ENCODE results near the gene DLK2.
"Not testable (repeated sequence)": the region's sequence is repeated elsewhere in the genome, so short reads cannot be mapped to it uniquely, and the experiment has no call there.

Gene DLK2, protein sequence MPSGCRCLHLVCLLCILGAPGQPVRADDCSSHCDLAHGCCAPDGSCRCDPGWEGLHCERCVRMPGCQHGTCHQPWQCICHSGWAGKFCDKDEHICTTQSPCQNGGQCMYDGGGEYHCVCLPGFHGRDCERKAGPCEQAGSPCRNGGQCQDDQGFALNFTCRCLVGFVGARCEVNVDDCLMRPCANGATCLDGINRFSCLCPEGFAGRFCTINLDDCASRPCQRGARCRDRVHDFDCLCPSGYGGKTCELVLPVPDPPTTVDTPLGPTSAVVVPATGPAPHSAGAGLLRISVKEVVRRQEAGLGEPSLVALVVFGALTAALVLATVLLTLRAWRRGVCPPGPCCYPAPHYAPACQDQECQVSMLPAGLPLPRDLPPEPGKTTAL

GRCh38 chr6:43455531-43456428 lies at the start of gene DLK2:
DLK2 (minus strand) TSS chr6:43455548; CDS start chr6:43454825, 723 bp downstream.
- in situ Hi-C loops (cut with HindIII; ENCODE audit: low sequenced_read_pairs): no loop called here

DNA sequence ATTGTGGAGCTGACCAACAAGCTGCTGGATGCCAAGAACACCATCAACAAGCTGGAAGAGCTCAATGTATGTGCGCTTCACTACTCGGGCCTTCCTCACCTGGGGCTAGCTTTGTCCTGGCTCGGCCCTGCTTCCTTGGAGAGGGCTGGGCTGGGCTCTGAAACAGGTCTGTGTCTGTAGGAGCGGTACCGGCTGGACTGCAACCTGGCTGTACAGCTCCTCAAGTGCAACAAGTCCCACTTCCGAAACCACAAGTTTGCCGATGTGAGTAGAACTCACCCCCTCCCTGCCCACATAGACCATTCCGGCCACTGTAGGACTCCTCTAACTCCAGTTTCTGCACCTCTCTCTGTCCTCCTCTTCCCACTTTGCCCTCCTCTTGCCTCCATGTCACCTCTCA lies 48.1 kb upstream of the DLK2 start:
- in situ Hi-C loops (cut with HindIII; ENCODE audit: low sequenced_read_pairs): no loop called here

- in situ Hi-C loops (cut with HindIII; ENCODE audit: low sequenced_read_pairs): no loop called here
Measured at GRCh38 chr6:43502666-43503065, 47.3 kb upstream of the DLK2 start.

- in situ Hi-C loops (cut with HindIII; ENCODE audit: low sequenced_read_pairs): no loop called here
Measured at GRCh38 chr6:43500921-43501320, 45.6 kb upstream of the DLK2 start.

GRCh38 chr6:43499028-43499815 lies 43.9 kb upstream of the DLK2 start:
- in situ Hi-C loops (cut with HindIII; ENCODE audit: low sequenced_read_pairs): no loop called here

- in situ Hi-C loops (cut with HindIII; ENCODE audit: low sequenced_read_pairs): not testable (repeated sequence)
Measured at GRCh38 chr6:43498291-43498690, 42.9 kb upstream of the DLK2 start.

GRCh38 chr6:43497689-43498088 lies 42.3 kb upstream of the DLK2 start:
- in situ Hi-C loops (cut with HindIII; ENCODE audit: low sequenced_read_pairs): no loop called here

DNA sequence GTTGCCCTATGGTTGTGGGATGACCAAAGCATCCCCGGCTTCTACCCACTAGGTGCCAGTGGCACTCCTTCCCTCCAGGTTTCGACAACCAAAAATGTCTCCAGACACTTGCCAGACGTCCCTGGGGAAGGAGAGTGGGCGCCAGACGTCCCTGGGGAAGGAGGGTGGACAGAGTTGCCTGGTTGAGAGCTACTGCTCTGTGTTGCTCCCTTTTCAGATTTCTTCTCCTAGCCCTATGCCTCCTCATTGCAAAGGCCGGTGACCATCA lies 41.7 kb upstream of the DLK2 start:
- in situ Hi-C loops (cut with HindIII; ENCODE audit: low sequenced_read_pairs): no loop called here

- in situ Hi-C loops (cut with HindIII; ENCODE audit: low sequenced_read_pairs): no loop called here
Measured at GRCh38 chr6:43496370-43497128, 41.2 kb upstream of the DLK2 start.

- in situ Hi-C loops (cut with HindIII; ENCODE audit: low sequenced_read_pairs): no loop called here
Measured at GRCh38 chr6:43495409-43495941, 40.1 kb upstream of the DLK2 start.

- in situ Hi-C loops (cut with HindIII; ENCODE audit: low sequenced_read_pairs): no loop called here
Measured at GRCh38 chr6:43494766-43495165, 39.4 kb upstream of the DLK2 start.

DNA sequence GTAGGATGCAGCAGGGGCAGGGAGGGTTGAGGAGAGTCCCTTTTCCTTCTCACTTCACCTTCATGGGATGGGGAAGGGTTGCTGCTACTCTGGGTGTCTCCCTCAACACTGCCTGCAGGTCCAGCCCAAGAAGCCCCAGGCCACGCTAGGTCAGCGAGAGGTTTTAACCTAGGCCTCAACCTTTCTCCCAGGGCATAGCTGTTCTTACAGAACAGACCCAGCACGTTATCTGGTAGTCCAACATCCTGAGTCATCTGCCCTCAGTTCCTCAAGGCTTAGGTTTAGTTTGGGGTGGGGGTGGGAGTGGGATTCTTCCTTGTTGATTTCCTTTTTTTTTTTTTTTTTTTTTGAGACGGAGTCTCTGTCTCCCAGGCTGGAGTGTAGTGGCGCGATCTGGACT lies 39.0 kb upstream of the DLK2 start:
- in situ Hi-C loops (cut with HindIII; ENCODE audit: low sequenced_read_pairs): no loop called here

DNA sequence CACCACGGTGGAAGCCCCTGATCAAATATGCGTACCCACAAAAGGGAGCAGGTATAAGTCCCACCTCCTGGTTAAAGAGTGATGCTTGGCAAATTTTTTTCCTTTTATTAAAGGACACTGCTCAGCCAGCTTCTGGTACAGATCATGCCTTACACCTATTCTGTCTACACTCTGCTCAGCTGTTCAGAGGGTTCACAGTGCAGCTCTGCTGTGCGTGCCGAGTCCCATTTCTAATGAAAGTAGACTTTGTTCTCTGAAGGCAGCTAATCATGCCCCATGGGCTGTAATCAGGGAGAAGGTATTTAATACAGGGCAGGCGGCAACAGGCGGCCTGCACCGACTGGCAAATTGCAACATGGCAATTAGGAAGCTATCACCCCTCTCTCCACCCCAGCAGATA lies 38.5 kb upstream of the DLK2 start:
- in situ Hi-C loops (cut with HindIII; ENCODE audit: low sequenced_read_pairs): no loop called here

- in situ Hi-C loops (cut with HindIII; ENCODE audit: low sequenced_read_pairs): no loop called here
Measured at GRCh38 chr6:43493230-43493629, 37.9 kb upstream of the DLK2 start.

- in situ Hi-C loops (cut with HindIII; ENCODE audit: low sequenced_read_pairs): no loop called here
Measured at GRCh38 chr6:43492673-43493072, 37.3 kb upstream of the DLK2 start.

GRCh38 chr6:43491750-43492661 lies 36.7 kb upstream of the DLK2 start:
- in situ Hi-C loops (cut with HindIII; ENCODE audit: low sequenced_read_pairs): no loop called here

GRCh38 chr6:43490523-43490939 lies 35.2 kb upstream of the DLK2 start:
- in situ Hi-C loops (cut with HindIII; ENCODE audit: low sequenced_read_pairs): no loop called here

DNA sequence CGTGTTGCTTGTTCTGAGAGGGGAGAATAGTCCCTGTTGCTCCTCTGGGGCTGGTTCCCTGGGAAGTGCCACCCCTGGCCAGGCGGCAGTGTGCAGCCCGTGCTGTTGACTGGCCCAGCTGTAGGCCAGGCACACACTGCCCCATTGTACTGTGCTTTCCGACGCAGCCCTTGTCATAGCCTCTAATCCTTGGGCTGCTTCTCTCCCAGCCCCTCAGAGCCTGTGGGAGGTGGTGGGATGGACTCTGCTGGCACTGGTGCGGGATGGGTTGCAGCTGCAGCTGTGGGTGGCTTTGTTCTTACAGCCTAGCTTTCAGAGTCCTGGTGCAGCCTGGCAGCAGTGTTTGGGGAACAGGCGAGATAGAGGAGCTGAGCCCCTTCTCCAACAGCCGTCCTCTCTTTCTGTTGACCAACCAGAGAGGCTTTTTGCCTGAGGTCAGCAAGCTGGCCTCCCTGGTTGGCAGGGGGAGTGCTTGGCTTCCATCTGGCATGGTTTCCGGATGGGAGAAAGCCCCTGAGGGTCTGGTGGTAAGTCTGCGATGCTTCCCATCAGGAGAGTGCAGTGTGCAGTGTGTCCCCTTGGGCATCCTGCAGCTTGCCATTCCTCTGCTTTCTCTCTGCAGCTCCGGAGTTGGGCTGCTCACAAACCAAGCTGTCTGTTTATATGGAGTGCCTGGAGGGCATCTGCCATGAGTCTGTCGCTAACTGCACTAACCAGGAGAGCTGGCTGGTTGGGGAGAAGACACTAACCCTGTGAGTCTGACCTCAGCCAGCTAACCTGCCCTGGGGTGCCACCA lies 34.1 kb upstream of the DLK2 start:
- in situ Hi-C loops (cut with HindIII; ENCODE audit: low sequenced_read_pairs): no loop called here

Measured in DLD1 (cell line).